T-helper 1 cell treated with Interleukin-12 subunit alpha and Interleukin-12 subunit beta and Interleukin-4 antibody, amounts not matched to agents 30 μg/mL and 1 μg/mL, for 36 hours (primary cell): Measurements from ENCODE around the gene CCDC188.
"Not testable (repeated sequence)": the region's sequence is repeated elsewhere in the genome, so short reads cannot be mapped to it uniquely, and the experiment has no call there.

Experiments used
- H3K27ac Mint-ChIP-seq: one replicate; pipeline ENCODE4 v1.8.0; 2021; ENCODE audit warnings: mild to moderate bottlenecking, mixed read lengths
- H3K27me3 Mint-ChIP-seq: one replicate; pipeline ENCODE4 v1.8.0; 2021; ENCODE audit warnings: low read depth, mixed read lengths
- H3K36me3 Mint-ChIP-seq: one replicate; pipeline ENCODE4 v1.8.0; 2021; ENCODE audit warnings: low read depth, mixed read lengths
- H3K4me1 Mint-ChIP-seq: one replicate; pipeline ENCODE4 v1.8.0; 2021; ENCODE audit warnings: low read depth, mixed read lengths
- H3K4me3 Mint-ChIP-seq: one replicate; pipeline ENCODE4 v1.8.0; 2021; ENCODE audit warnings: mild to moderate bottlenecking, moderate library complexity, mixed read lengths
- H3K9me3 Mint-ChIP-seq: one replicate; pipeline ENCODE4 v1.8.0; 2021; ENCODE audit warnings: mixed read lengths

CCDC188 gene

DNA sequence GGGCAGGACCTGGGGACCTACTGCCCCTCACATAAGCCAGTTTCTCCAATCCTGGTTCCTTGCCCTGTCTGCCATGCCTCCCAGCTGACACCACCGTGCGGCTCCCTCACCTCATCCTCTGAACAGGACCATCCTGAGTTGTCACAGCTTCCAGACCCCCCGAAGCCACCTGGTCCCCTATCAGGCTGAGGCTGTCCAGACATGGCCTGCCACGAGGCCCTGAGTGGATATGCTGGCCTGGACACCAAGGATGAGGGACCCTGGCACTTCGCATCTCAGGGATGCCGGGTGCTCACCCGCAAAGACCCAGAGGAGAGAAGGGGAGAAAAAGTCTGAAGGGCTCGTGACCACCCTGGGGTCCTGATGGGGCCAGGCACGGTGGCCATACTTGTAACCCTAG, 15.8 kb upstream of the CCDC188 start:
- no peaks in the 10 kb centered on the region for H3K4me1 Mint-ChIP-seq
- H3K36me3 Mint-ChIP-seq: peaks cover 2% of the 10 kb centered on the region
- H3K9me3 Mint-ChIP-seq: peaks cover 4% of the 10 kb centered on the region
- no peaks in the 10 kb centered on the region for H3K27me3 Mint-ChIP-seq
- H3K4me3 Mint-ChIP-seq: no peak overlapping the region
- no peak overlapping the region for H3K27ac Mint-ChIP-seq

DNA sequence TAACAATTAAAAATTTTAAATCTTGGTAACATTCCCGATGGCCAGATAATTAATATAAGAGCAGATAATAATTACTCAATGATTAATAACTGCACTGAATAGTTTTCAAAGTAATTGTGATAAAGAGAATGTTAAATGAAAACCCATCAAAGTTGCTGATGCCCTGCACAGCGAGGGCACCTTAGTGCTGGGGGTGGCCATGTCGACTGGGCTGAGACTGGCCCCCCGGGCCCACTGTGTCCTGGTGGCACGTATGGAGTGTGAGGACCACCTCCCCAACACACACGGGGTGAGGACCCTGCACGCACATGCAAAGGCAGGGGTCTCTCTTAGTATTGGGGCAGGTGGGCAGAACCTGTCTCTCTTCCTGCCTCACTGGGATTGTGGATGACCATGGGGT, 15.1 kb upstream of the CCDC188 start:
- H3K36me3 Mint-ChIP-seq: peaks cover 2% of the 10 kb centered on the region
- H3K27ac Mint-ChIP-seq: no peak overlapping the region

GRCh38 chr22:20165421-20165820, 14.6 kb upstream of the CCDC188 start:
- H3K27me3 Mint-ChIP-seq: no peaks in the 10 kb centered on the region
- peaks cover 2% of the 10 kb centered on the region for H3K36me3 Mint-ChIP-seq
- H3K27ac Mint-ChIP-seq: no peak overlapping the region
- peaks cover 4% of the 10 kb centered on the region for H3K9me3 Mint-ChIP-seq
- H3K4me3 Mint-ChIP-seq: no peak overlapping the region
- no peaks in the 10 kb centered on the region for H3K4me1 Mint-ChIP-seq

More for the DNA sequence above, 15.1 kb upstream of the CCDC188 start:
- Mint-ChIP-seq H3K4me3 (no peak overlapping the region), H3K4me1 (no peaks in the 10 kb centered on the region), H3K27me3 (no peaks in the 10 kb centered on the region), H3K9me3 (peaks cover 4% of the 10 kb centered on the region)

GRCh38 chr22:20164863-20165262, 14.0 kb upstream of the CCDC188 start:
- Mint-ChIP-seq H3K36me3 (peaks cover 2% of the 10 kb centered on the region), H3K9me3 (peaks cover 4% of the 10 kb centered on the region), H3K27me3 (no peaks in the 10 kb centered on the region), H3K4me3 (no peak overlapping the region), H3K27ac (no peak overlapping the region), H3K4me1 (no peaks in the 10 kb centered on the region)

GRCh38 chr22:20160041-20160440, 9.2 kb upstream of the CCDC188 start:
- Mint-ChIP-seq H3K4me3 (no peak overlapping the region), H3K4me1 (peaks cover 2% of the 10 kb centered on the region), H3K36me3 (peaks cover 2% of the 10 kb centered on the region), H3K27ac (no peak overlapping the region), H3K27me3 (no peaks in the 10 kb centered on the region), H3K9me3 (peaks cover 4% of the 10 kb centered on the region)

- H3K9me3 Mint-ChIP-seq, H3K4me1 Mint-ChIP-seq, H3K4me3 Mint-ChIP-seq, H3K27me3 Mint-ChIP-seq, H3K27ac Mint-ChIP-seq, H3K36me3 Mint-ChIP-seq: not testable (repeated sequence)
Observed at GRCh38 chr22:20159531-20159930, 8.7 kb upstream of the CCDC188 start.

DNA sequence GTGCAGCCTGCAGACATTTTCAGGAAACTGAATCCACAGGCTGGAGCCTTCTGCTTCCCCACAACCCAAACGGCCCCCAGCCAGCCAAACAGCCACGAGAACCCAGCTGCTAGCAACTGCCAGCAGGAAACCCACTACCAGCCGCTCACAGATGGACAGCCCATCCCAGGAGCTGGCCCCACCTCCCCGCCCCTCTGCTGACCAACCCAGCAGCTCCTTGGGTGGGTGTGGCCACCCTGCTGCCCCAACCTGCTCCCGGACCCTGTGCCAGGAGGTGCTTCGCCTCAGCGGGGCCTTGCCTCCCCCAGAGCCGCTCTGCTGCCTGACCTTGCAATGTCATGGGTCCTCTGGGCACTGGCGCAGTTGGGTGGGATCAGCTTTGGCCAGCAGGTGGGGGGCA, 8.2 kb upstream of the CCDC188 start:
- H3K4me3 Mint-ChIP-seq: no peak overlapping the region
- H3K27ac Mint-ChIP-seq: no peak overlapping the region
- H3K27me3 Mint-ChIP-seq: no peaks in the 10 kb centered on the region
- no peaks in the 10 kb centered on the region for H3K36me3 Mint-ChIP-seq
- H3K9me3 Mint-ChIP-seq: peaks cover under 1% of the 10 kb centered on the region
- peaks cover 2% of the 10 kb centered on the region for H3K4me1 Mint-ChIP-seq

- Mint-ChIP-seq H3K27ac (no peak overlapping the region), H3K4me1 (peaks cover 2% of the 10 kb centered on the region), H3K27me3 (no peaks in the 10 kb centered on the region), H3K4me3 (no peak overlapping the region), H3K9me3 (no peaks in the 10 kb centered on the region), H3K36me3 (no peaks in the 10 kb centered on the region)
Observed at GRCh38 chr22:20158391-20159036, 7.7 kb upstream of the CCDC188 start.

DNA sequence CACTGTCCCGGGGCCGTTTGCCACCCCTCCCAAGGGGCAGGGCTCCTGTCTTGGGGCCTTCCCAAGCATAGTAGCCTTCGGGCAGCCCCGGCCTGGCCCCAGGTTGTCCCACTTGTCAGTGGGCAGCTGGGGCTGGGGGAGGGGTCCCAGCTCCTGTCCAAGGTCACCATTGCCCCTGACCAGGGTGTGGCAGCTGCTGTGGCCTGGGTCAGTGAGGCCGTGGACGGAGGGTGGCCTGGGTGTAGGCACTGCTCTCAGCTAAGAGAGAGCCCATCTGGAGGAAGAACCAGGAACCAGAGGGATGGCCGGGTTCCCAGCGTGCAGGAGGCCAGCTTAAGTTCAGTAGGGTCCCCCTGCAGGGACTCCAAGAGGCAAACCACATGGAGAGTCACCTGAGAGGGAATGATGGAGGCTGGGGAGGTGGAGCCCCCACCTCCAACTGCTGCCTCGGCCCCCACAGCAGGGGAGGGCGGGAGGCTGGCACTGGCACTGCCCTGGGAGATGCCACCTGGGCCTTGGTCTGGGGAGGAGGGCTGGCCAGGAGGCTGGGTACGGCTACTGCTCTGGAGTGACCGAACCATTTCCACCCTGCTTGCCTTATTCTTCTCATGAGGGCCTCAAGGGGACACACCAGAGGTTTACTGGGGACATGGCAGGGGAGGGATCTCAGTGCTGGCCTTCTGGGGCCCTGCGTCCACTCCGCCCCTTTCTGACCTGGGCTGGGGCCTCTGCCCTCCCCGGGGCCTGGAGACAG, 6.8 kb upstream of the CCDC188 start:
- Mint-ChIP-seq H3K9me3 (no peaks in the 10 kb centered on the region), H3K4me3 (no peak overlapping the region), H3K4me1 (peaks cover 2% of the 10 kb centered on the region), H3K27ac (no peak overlapping the region), H3K27me3 (no peaks in the 10 kb centered on the region), H3K36me3 (no peaks in the 10 kb centered on the region)

GRCh38 chr22:20156611-20157429, 6.0 kb upstream of the CCDC188 start:
- no peak overlapping the region for H3K27ac Mint-ChIP-seq
- H3K36me3 Mint-ChIP-seq: no peaks in the 10 kb centered on the region
- no peaks in the 10 kb centered on the region for H3K9me3 Mint-ChIP-seq

DNA sequence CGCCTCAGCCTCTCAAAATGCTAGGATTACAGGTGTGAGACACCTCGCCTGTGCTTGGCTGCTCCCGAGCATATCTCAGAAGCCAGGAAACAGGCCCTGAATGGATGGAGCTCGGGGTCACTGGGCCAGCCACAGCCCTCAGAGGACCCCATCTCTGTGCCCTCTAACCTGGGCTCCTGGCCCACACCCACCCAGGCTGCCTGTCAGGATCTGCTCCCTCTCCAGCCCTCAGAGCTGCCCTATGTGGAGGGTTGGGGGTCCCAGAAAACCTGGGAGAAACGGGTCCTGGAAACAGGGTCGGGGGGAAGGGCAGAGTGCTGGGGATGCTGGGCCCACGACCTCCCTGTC, 5.2 kb upstream of the CCDC188 start:
- no peaks in the 10 kb centered on the region for H3K27me3 Mint-ChIP-seq
- H3K9me3 Mint-ChIP-seq: no peaks in the 10 kb centered on the region
- H3K27ac Mint-ChIP-seq: no peak overlapping the region
- no peak overlapping the region for H3K4me3 Mint-ChIP-seq
- peaks cover 2% of the 10 kb centered on the region for H3K4me1 Mint-ChIP-seq
- H3K36me3 Mint-ChIP-seq: no peaks in the 10 kb centered on the region

More at GRCh38 chr22:20156611-20157429, 6.0 kb upstream of the CCDC188 start:
- Mint-ChIP-seq H3K4me1 (peaks cover 2% of the 10 kb centered on the region), H3K27me3 (no peaks in the 10 kb centered on the region), H3K4me3 (no peak overlapping the region)

GRCh38 chr22:20155330-20156041, 4.6 kb upstream of the CCDC188 start:
- Mint-ChIP-seq H3K4me3 (no peak overlapping the region), H3K9me3 (no peaks in the 10 kb centered on the region), H3K4me1 (peaks cover 2% of the 10 kb centered on the region), H3K27me3 (no peaks in the 10 kb centered on the region), H3K36me3 (no peaks in the 10 kb centered on the region), H3K27ac (no peak overlapping the region)

- H3K9me3 Mint-ChIP-seq: no peaks in the 10 kb centered on the region
- peaks cover 2% of the 10 kb centered on the region for H3K4me1 Mint-ChIP-seq
- H3K36me3 Mint-ChIP-seq: no peaks in the 10 kb centered on the region
- H3K27me3 Mint-ChIP-seq: no peaks in the 10 kb centered on the region
- H3K4me3 Mint-ChIP-seq: no peak overlapping the region
- no peak overlapping the region for H3K27ac Mint-ChIP-seq
Observed at GRCh38 chr22:20154602-20155187, 3.8 kb upstream of the CCDC188 start.

DNA sequence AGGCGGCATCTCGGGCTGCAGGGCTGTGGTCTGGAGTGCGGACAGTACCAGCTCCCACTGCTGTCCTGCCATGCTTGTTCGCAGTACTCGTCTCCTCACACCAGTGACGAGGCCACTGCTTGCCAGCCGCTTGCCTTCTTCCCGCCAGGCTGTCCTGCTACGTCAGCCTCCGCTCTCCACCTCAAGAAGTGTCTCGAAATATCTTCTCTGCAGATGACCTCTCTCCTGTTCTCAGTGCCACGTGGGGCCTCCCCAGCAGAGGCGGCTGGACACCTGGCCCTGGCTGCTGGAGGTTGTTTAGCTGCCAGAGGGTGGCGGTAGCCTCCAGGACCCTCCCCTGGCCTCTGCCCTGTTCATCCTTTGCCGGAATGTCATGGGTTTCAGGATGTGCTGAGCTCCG, 3.1 kb upstream of the CCDC188 start:
- no peak overlapping the region for H3K27ac Mint-ChIP-seq
- no peaks in the 10 kb centered on the region for H3K27me3 Mint-ChIP-seq
- no peak overlapping the region for H3K4me3 Mint-ChIP-seq
- peaks cover 2% of the 10 kb centered on the region for H3K4me1 Mint-ChIP-seq
- no peaks in the 10 kb centered on the region for H3K36me3 Mint-ChIP-seq
- H3K9me3 Mint-ChIP-seq: no peaks in the 10 kb centered on the region
